ENCODE measurements around the gene PIH1D1.

PIH1D1 gene

DNA sequence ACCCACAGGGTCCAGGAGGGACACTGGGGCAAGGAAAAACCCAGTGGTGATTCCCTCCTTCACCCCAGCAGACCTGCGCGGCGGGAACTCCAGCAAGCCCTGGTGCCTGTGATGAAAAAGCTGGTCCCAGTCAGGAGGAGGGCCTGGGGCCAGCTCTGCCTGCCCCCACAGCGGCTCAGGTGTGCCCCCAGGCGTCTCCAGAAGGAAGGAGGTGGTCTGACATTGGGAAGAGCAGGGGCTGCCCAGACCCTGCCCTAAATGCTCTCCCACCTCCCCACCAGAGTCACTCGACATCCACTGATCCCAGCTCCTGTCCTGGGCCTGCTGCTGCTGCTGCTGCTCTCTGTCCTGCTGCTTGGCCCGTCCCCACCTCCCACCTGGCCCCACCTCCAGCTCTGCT, 34.5 kb downstream of the PIH1D1 start:
- no peaks in the 10 kb centered on the region for H3K9me3 ChIP-seq (ENCODE audit: insufficient read depth, low read depth, low read length)
- no peaks in the 10 kb centered on the region for H3K79me2 ChIP-seq (ENCODE audit: insufficient read depth, low read length)
- no peaks in the 10 kb centered on the region for H4K20me1 ChIP-seq (ENCODE audit: insufficient read depth, low read length, poor library complexity, severe bottlenecking)
- peaks cover 62% of the 10 kb centered on the region for H3K4me1 ChIP-seq (ENCODE audit: insufficient read depth, low read length, poor library complexity, severe bottlenecking)
- H3F3A ChIP-seq (ENCODE audit: low read depth), result no peaks in the 10 kb centered on the region
- peak overlapping the region; percentile 50 for H3K9ac ChIP-seq (ENCODE audit: low read depth, low read length, poor library complexity, severe bottlenecking)
- TF ChIP-seq, protein P1, sequence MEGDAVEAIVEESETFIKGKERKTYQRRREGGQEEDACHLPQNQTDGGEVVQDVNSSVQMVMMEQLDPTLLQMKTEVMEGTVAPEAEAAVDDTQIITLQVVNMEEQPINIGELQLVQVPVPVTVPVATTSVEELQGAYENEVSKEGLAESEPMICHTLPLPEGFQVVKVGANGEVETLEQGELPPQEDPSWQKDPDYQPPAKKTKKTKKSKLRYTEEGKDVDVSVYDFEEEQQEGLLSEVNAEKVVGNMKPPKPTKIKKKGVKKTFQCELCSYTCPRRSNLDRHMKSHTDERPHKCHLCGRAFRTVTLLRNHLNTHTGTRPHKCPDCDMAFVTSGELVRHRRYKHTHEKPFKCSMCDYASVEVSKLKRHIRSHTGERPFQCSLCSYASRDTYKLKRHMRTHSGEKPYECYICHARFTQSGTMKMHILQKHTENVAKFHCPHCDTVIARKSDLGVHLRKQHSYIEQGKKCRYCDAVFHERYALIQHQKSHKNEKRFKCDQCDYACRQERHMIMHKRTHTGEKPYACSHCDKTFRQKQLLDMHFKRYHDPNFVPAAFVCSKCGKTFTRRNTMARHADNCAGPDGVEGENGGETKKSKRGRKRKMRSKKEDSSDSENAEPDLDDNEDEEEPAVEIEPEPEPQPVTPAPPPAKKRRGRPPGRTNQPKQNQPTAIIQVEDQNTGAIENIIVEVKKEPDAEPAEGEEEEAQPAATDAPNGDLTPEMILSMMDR (conservative IDR thresholded peaks at IDR 0.05; ENCODE audit: low read length), result no peak
- no peak for TF ChIP-seq EZH2phosphoT487 (IDR thresholded peaks at IDR 0.05; ENCODE audit: borderline replicate concordance)
- H3K4me2 ChIP-seq (ENCODE audit: low read depth, low read length, poor library complexity, severe bottlenecking), result peak overlapping the region; percentile 31
- H3K36me3 ChIP-seq (ENCODE audit: insufficient read depth, low read length), result no peaks in the 10 kb centered on the region
- H3K4me3 ChIP-seq (ENCODE audit: low read length, poor library complexity, severe bottlenecking), result no peak overlapping the region
- no peaks in the 10 kb centered on the region for H3K27me3 ChIP-seq (ENCODE audit: insufficient read depth, low read length, poor library complexity, severe bottlenecking)
- H3K9me2 ChIP-seq (replicated peaks; ENCODE audit: low read depth, low read length), result no peaks in the 10 kb centered on the region
- no peak overlapping the region for H2AFZ ChIP-seq (ENCODE audit: low read length)

DNA sequence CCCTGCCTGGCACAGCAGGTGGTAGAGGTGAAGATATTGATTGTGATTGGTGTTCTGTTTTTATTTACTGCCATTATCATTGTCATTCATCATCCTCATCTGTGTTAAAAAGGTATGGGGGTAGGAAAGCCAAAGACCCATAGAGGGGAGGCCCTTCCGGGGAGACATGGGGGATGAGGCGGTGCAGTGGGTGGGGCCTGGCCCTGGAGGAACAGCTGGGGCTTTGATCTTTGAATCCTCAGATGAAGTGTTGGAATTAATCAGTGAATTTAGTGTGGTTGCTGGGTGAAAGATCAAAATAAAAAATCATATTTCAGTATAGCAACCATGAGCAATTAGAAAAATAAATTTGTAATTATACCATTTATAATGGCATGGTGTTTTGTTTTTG, 35.8 kb downstream of the PIH1D1 start:
- H3K79me2 ChIP-seq (ENCODE audit: insufficient read depth, low read length), result no peaks in the 10 kb centered on the region
- H4K20me1 ChIP-seq (ENCODE audit: insufficient read depth, low read length, poor library complexity, severe bottlenecking), result no peaks in the 10 kb centered on the region
- no peaks in the 10 kb centered on the region for H3K9me2 ChIP-seq (replicated peaks; ENCODE audit: low read depth, low read length)
- H3K36me3 ChIP-seq (ENCODE audit: insufficient read depth, low read length), result no peaks in the 10 kb centered on the region
- H3K4me2 ChIP-seq (ENCODE audit: low read depth, low read length, poor library complexity, severe bottlenecking), result peak overlapping the region; percentile 20
- no peak overlapping the region for H2AFZ ChIP-seq (ENCODE audit: low read length)
- TF ChIP-seq, protein P1 (conservative IDR thresholded peaks at IDR 0.05; ENCODE audit: low read length), result no peak
- no peak for TF ChIP-seq EZH2phosphoT487 (IDR thresholded peaks at IDR 0.05; ENCODE audit: borderline replicate concordance)
- H3F3A ChIP-seq (ENCODE audit: low read depth), result no peaks in the 10 kb centered on the region
- H3K9ac ChIP-seq (ENCODE audit: low read depth, low read length, poor library complexity, severe bottlenecking), result peak overlapping the region; percentile 46
- H3K4me3 ChIP-seq (ENCODE audit: low read length, poor library complexity, severe bottlenecking), result no peak overlapping the region
- peaks cover 73% of the 10 kb centered on the region for H3K4me1 ChIP-seq (ENCODE audit: insufficient read depth, low read length, poor library complexity, severe bottlenecking)
- no peaks in the 10 kb centered on the region for H3K27me3 ChIP-seq (ENCODE audit: insufficient read depth, low read length, poor library complexity, severe bottlenecking)
- no peaks in the 10 kb centered on the region for H3K9me3 ChIP-seq (ENCODE audit: insufficient read depth, low read depth, low read length)

DNA sequence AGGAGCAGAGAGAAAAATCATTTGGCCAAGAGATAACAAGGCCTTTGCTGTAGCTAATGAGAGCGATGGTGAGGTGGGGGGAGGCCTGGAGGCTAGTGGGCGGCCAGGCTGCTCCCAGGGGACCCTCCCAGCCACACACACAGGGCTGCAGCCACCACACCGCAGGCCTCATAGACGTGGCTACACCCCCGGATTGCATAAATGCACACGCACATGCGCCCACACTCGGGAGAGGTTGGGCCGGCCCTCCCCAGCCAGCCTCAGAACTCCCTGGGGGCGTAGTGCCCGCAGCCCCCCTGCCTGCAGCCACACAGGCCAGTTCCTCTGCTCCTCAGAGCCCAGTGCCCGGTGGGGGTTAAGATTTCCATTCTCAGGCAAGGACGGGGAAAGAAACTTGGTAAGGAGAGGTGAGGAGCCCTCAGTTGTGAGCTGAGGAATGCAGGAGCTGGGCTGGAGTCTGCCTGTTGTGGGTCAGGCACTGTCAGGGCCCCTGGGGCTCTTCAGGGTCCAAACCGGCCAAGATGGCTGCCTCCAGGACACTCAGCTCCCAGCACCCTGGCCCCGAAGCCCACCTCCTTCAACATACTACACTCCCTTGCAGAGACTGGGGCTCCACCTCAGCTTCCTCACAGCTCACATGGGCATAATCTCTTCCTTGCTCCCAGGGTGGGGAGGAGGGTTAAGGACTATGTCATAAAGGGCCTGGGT, 36.4 kb downstream of the PIH1D1 start:
- no peak overlapping the region for H2AFZ ChIP-seq (ENCODE audit: low read length)
- H4K20me1 ChIP-seq (ENCODE audit: insufficient read depth, low read length, poor library complexity, severe bottlenecking), result no peaks in the 10 kb centered on the region
- no peaks in the 10 kb centered on the region for H3F3A ChIP-seq (ENCODE audit: low read depth)
- peaks cover 73% of the 10 kb centered on the region for H3K4me1 ChIP-seq (ENCODE audit: insufficient read depth, low read length, poor library complexity, severe bottlenecking)
- no peak overlapping the region for H3K4me3 ChIP-seq (ENCODE audit: low read length, poor library complexity, severe bottlenecking)
- no peaks in the 10 kb centered on the region for H3K9me2 ChIP-seq (replicated peaks; ENCODE audit: low read depth, low read length)
- H3K79me2 ChIP-seq (ENCODE audit: insufficient read depth, low read length), result no peaks in the 10 kb centered on the region
- no peaks in the 10 kb centered on the region for H3K36me3 ChIP-seq (ENCODE audit: insufficient read depth, low read length)
- peak overlapping the region; percentile 46 for H3K9ac ChIP-seq (ENCODE audit: low read depth, low read length, poor library complexity, severe bottlenecking)
- no peak for TF ChIP-seq EZH2phosphoT487 (IDR thresholded peaks at IDR 0.05; ENCODE audit: borderline replicate concordance)
- TF ChIP-seq, protein P1 (conservative IDR thresholded peaks at IDR 0.05; ENCODE audit: low read length), result no peak
- H3K27me3 ChIP-seq (ENCODE audit: insufficient read depth, low read length, poor library complexity, severe bottlenecking), result no peaks in the 10 kb centered on the region
- H3K9me3 ChIP-seq (ENCODE audit: insufficient read depth, low read depth, low read length), result no peaks in the 10 kb centered on the region
- H3K4me2 ChIP-seq (ENCODE audit: low read depth, low read length, poor library complexity, severe bottlenecking), result peak overlapping the region; percentile 20

Measured in Loucy (cell line).